Hematopoietic multipotent progenitor cell treated with erythropoietin and hydrocortisone succinate and interleukin-3 and kit ligand, for 6 days (in vitro differentiated cells): ENCODE results near the gene MAPK11.

Experiments
- DNase-seq: peaks from one replicate; pipeline ENCODE4 v3.0.0-alpha.2; 2015

Gene MAPK11

GRCh38 chr22:50269970-50270665 is at the start of gene MAPK11:
Gene MAPK11 (minus strand): TSS chr22:50270380. CDS start chr22:50270292, 88 bp downstream.
- no peak for DNase-seq

- no peak for DNase-seq
Observed at GRCh38 chr22:50319503-50319951, 49.3 kb upstream of the MAPK11 start.

GRCh38 chr22:50318698-50319411 is 48.7 kb upstream of the MAPK11 start:
- no peak for DNase-seq

GRCh38 chr22:50318356-50318697 is 48.1 kb upstream of the MAPK11 start:
- no peak for DNase-seq

GRCh38 chr22:50317674-50318073 is 47.5 kb upstream of the MAPK11 start:
- DNase-seq: no peak

GRCh38 chr22:50317178-50317577 is 47.0 kb upstream of the MAPK11 start:
- no peak for DNase-seq

GRCh38 chr22:50316114-50317065 is 46.2 kb upstream of the MAPK11 start:
- DNase-seq: no peak

GRCh38 chr22:50315289-50316113 is 45.3 kb upstream of the MAPK11 start:
- no peak for DNase-seq

- DNase-seq: peak; percentile 92
Observed at GRCh38 chr22:50314455-50315288, 44.5 kb upstream of the MAPK11 start.

- no peak for DNase-seq
Observed at GRCh38 chr22:50314081-50314454, 43.9 kb upstream of the MAPK11 start.

- no peak for DNase-seq
Observed at GRCh38 chr22:50313600-50313999, 43.4 kb upstream of the MAPK11 start.

- DNase-seq: no peak
Observed at GRCh38 chr22:50313021-50313420, 42.8 kb upstream of the MAPK11 start.

- DNase-seq: no peak
Observed at GRCh38 chr22:50312371-50312770, 42.2 kb upstream of the MAPK11 start.

GRCh38 chr22:50311606-50312351 is 41.6 kb upstream of the MAPK11 start:
- DNase-seq: no peak

GRCh38 chr22:50310949-50311444 is 40.8 kb upstream of the MAPK11 start:
- no peak for DNase-seq

- DNase-seq: no peak
Observed at GRCh38 chr22:50310031-50310722, 40.0 kb upstream of the MAPK11 start.

- no peak for DNase-seq
Observed at GRCh38 chr22:50309601-50309991, 39.4 kb upstream of the MAPK11 start.

GRCh38 chr22:50308986-50309600 is 38.9 kb upstream of the MAPK11 start:
- DNase-seq: no peak

- no peak for DNase-seq
Observed at GRCh38 chr22:50308597-50308935, 38.4 kb upstream of the MAPK11 start.
